Hepatocyte (in vitro differentiated cells): Measurements from ENCODE around the gene SLC4A8.

Source experiments
- CTCF ChIP-seq: fragments of 200-600 bp; sonication (generic); IDR thresholded peaks from 2 replicates; pipeline ENCODE4 v1.5.1; 2016; ENCODE audit warnings: antibody characterized with exemption, mild to moderate bottlenecking; ENCODE audit not compliant: poor library complexity
- EZH2 ChIP-seq: fragments of 200-600 bp; sonication (generic); IDR thresholded peaks from 2 replicates; pipeline ENCODE4 v1.6.1; 2016; ENCODE audit warnings: antibody characterized with exemption, mild to moderate bottlenecking, borderline replicate concordance

- TF ChIP-seq CTCF (no peak), EZH2 (no peak)
Measured at GRCh38 chr12:51449580-51450246, 25.1 kb downstream of the SLC4A8 start.
